DND-41 (cell line): ENCODE results near the gene SEMA5B.

Experiments
- CTCF ChIP-seq: IDR thresholded peaks from 2 replicates; pipeline ENCODE4 v1.5.1; 2012; ENCODE audit warnings: borderline replicate concordance, low read length, moderate library complexity, mild to moderate bottlenecking; ENCODE audit not compliant: poor library complexity, severe bottlenecking; ENCODE audit errors: extremely low read depth
- EZH2 ChIP-seq: IDR thresholded peaks from 3 replicates; pipeline ENCODE4 v1.6.1; 2012; ENCODE audit warnings: borderline replicate concordance, low read depth, mild to moderate bottlenecking, moderate library complexity, low read length, inconsistent platforms; ENCODE audit not compliant: severe bottlenecking

GRCh38 chr3:123011447-123011846 lies 16.1 kb downstream of the SEMA5B start:
- TF ChIP-seq CTCF (no peak), EZH2 (no peak)
